NCI-H128 (cell line): Measurements from ENCODE around the gene SNRNP200.
"Not testable (repeated sequence)": the region's sequence is repeated elsewhere in the genome, so short reads cannot be mapped to it uniquely, and the experiment has no call there.

ENCODE experiments used
- DNase-seq: peaks from one replicate; lab custom pipeline; 2025; ENCODE audit not compliant: unreplicated experiment; lab: John Stamatoyannopoulos, UW

Gene SNRNP200

GRCh38 chr2:96325041-96325883 is 19.9 kb upstream of the SNRNP200 start, which contains the start of gene ITPRIPL1:
ITPRIPL1 (plus strand) TSS chr2:96325317; CDS start chr2:96325840, 523 bp downstream.
- no peak for DNase-seq

DNA sequence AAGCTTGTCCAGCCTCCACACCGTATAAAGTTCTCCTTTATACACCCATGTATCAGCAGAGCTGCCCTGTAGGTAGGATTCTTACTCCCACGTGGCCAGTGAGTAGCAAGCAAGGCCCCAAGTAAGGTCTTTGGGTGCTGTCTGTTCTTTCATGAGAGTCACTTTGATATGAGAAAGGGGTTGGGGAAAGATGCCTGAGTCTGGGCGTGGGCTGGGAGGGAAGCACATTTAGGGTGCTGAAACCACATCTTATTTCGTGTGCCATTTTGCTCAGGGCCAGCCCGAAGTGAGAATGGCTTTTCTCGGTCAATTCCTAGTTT is 19.3 kb upstream of the SNRNP200 start:
- no peak for DNase-seq

DNA sequence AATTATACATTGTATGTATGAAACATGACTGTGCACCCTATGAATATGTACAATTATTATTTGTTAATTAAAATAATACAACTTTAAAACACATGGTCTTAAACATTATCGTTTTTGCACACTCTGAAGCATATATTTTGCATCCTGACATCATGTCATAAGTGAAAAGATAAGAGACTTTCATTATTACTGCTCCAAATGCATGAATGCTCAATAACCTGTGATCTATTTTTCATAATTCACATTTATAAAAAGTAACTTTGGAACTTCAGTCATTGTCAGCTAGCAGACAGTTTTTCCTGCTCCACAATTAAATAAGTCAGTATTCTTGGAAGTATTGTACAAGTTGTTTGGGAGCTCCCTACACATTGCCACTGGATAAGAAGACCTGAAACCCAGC is 18.5 kb upstream of the SNRNP200 start:
- DNase-seq = no peak

DNA sequence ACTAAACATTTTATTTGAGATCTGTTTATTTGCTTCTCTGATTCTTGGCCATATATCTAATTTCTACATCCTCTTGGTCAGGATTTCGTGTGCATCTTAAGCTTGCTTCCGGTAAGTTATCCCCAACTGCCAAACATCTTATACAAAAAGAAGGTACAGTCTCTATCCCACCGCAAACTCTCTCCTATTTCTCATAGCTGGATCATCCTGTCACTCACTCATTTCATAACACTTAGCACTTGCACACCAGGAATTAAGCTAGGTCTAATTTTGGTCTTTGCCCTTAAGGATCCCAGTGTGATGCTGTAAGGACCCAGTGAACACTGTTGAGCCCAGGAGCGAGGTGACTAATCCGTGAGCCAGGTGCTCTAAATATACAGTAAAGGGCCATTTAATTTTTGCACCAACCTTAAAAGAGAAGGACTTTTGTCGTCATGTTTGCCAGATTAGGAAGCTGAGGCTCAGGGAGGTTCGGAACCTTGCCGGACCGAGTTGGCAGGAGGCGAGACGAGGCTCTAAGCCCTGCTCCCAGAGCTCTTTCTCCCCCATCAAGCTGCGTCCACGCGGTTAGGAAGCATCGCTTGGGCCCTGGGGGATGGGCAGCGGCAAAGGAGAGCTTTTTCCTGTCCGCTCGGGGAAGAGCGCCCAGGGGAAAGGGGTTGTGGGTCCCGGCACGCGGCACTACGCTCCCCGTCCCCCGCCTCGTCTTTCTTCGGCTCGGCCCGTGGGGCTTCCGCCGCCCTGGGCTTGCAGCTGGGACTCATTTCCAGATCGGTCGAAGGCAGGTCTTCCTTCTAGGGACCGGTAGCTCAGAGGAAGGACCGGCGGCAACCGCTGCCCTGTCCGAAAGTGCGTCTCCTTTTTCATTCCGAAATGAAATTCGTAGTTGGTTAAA is 15.6 kb upstream of the SNRNP200 start:
- DNase-seq = peak; percentile 11

GRCh38 chr2:96320326-96320725 is 15.0 kb upstream of the SNRNP200 start:
- DNase-seq = no peak

DNA sequence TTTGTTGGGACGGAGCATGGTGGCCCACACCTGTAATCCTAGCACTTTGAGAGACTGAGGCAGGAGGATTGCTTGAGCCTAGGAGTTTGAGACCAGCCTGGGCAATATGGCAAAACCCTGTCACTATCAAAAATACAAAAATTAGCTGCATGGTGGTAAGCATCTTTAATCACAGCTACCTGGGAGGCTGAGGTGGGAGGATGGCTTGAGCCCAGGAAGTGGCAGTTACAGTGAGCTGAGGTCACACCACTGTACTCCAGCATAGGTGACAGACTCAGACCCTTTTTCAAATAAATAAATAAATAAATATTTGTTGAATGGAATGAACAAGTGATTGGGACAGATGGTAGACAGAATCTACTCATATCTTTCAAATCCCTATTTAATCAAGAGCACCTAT is 14.1 kb upstream of the SNRNP200 start:
- no peak for DNase-seq

GRCh38 chr2:96318723-96319122 is 13.4 kb upstream of the SNRNP200 start:
- DNase-seq = no peak

GRCh38 chr2:96317584-96317997 is 12.2 kb upstream of the SNRNP200 start:
- no peak for DNase-seq

DNA sequence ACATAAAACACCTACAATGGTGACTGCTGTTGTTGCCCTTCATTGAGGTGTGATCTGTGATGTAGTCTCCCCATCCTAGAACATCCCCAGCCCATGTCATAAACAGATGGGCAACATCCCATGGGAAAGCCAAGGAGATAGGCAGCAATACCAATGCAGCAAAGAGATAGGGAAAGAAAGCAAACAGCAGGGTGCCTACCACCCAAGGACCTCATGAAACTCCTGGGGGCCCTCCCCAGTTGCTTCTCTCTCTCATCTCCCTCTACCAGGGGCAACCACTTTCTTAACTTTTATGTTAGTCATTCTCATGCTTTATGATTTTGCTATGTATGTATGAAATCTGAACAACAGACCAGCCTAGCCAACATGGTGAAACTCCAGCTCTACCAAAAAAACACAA is 11.7 kb upstream of the SNRNP200 start:
- DNase-seq = no peak

DNA sequence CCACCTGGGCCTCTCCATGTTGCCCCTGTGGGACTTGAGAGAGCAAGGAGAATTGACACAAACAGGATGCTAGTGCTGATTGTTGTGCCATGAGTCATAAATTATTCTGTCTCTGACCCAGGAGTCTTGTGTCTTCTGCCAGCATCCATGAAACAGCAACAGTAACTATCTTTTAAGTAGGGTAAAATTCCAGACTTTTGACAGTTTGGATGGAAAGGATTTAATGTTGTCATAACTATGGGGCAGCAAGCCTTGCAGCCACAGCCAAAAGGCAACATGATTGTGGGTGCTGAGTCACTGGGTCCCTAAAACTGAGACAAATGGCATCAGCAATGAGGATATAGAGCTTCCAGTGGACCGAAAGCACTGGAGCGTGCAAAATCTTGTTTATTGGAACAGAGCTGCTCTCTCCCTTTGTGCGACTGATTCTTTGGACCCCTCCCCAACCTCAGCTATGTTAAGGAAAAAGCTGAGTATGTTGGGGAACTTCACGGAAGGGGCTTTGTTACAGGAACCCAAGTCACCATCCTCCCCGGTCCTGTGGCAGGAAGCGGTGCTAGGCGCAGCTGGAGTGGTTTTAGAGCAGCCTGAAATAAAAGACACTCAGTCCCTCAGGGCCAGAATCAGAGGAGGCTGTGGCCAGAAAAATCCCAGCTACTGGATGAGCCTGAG is 10.2 kb upstream of the SNRNP200 start:
- DNase-seq = no peak

GRCh38 chr2:96315005-96315399 is 9.7 kb upstream of the SNRNP200 start:
- DNase-seq = no peak

DNA sequence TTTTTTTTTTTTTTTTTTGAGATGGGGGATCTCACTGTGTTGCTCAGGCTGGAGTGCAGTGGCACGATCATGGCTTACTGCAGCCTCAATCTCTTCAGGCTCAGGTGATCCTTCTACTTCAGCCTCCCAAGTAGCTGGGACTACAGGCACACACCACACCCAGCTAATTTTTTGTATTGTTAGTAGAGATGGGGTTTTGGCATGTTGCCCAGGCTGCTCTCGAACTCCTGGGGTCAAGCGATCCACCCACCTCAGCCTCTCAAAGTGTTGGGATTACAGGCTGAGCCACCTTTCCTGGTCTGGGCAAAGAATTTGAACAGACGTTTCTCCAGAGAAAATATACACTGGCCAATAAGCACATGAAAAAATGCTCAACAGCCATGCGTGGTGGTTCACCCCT is 2.9 kb upstream of the SNRNP200 start:
- no peak for DNase-seq

DNA sequence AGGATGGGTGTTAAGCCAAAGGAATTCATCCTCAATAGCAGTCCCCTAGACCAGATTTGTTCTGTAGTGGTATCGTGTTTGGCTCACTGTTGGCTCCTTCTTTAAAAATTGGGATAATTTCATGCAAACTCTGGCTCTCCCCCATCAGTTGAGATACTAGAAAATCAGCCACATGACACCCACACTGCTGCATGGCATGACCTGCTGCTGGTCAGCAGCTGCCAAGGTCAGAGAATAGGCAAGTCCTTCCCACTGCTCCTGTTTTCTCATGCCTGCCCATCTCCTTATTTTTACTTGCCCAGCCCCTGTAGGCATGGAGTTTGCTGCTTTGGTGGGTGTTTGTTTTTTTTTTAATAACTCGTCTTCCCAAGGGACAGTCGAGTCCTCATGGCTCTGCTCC is 1.0 kb upstream of the SNRNP200 start:
- DNase-seq = no peak

GRCh38 chr2:96305979-96306308 is 598 bp upstream of the SNRNP200 start:
- no peak for DNase-seq

DNA sequence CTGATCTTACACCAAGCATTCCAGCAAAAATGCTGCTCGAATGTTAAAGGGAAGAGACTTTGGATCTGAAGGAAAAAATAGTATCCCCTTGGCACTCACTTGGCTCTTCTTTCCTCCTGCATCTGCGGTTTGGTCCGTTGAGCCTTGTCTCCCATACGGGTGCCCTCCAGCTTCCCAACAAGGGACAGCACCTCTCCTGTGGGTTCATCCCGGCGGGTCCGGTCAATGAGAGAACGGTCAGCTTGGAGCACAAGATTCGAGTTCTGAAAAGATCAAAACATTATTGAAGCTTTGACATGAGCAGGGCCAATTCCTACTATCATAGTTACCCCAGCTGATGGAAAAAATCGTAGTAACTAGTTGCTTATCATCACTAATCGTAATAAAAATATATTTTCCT is 740 bp downstream of the SNRNP200 start:
- DNase-seq = no peak

DNA sequence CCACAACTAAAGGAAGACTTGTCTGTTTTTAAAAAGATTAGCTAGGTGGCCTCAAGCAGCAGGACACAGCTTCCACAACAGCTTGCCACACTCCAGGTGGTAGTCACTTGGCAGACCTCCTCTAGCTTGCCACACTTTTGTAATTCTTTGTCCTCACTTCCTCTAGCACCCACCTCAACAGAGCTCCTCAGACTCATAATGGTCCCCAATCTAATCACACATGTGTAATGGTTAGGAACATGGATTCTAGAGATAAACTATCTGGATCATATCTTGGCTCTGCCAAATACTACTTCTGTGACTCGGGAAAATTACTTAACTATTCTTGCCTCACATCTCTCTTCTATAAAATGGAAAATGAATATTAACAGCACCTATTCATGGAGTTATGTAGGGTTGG is 3.5 kb downstream of the SNRNP200 start:
- DNase-seq = no peak

GRCh38 chr2:96296925-96297324 is 8.4 kb downstream of the SNRNP200 start:
- DNase-seq = no peak

GRCh38 chr2:96294271-96294670 is 11.1 kb downstream of the SNRNP200 start:
- DNase-seq = not testable (repeated sequence)

DNA sequence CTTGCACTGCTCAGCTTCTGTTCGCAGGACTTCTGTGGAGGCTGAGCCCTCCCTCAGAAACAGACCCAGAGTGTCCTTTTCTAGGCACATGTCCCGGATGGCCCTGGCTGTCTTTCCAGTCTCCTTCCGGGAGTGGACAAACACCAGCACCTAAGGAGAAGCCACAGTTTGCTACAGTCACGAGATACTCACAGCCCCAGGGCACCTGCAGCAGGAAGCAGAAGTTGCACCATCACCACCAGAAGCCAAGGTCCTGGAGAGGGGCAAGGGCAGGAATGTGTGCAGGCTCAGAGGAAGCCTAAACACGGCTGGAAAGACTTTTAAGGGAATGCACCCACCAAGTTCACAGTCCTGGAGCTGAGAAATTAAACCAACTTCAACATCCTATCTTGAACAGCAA is 13.6 kb downstream of the SNRNP200 start:
- no peak for DNase-seq

DNA sequence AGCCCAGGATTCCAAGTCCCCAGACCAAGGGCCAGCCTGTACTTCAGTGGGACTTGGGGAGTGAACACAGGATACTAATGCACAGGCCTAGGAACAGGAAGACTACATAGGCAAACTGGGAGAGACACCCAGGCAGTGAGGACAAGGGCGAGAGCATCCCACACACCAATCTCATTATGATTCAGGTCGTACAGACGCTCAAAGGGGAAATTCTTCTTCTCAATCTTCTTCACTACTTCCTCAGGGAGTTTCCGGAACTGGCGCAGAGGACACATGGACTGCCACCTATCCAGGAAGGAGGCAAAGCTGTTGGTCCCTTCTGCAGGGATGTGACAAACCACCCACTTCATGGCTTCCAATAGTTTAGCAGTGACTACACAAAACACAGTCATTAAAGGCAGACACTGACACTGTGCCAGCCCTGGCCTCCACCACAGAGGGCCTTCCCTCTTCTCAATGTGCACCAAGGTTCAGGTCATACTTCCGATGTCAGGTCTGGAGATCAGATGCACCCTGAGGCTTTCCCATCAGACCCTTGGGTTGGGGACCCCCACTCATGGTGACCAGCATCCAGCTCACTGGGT is 18.0 kb downstream of the SNRNP200 start:
- no peak for DNase-seq

- no peak for DNase-seq
Measured at GRCh38 chr2:96276787-96277499, 28.4 kb downstream of the SNRNP200 start.
